Adipose tissue (tissue), 3 donors: ENCODE measurements around the gene B9D2. TPM values are rescaled to one million over a fixed set of nuclear protein-coding genes. Genes with fewer than 3 reads are reported as not detected.
"Not testable (repeated sequence)": the region's sequence is repeated elsewhere in the genome, so short reads cannot be mapped to it uniquely, and the experiment has no call there.

ENCODE experiments used
- H3K27ac ChIP-seq: one replicate; pipeline ENCODE4 v1.5.1; 2013; ENCODE audit warnings: low read depth, low read length
- WGBS, 3 donors: extraction: QIAGEN DNeasy Blood & Tissue Kit; methylation state at CpG; one replicate each; pipeline ENCODE4 v1.1.7; 2013; 5-methylcytosine and 5-hydroxymethylcytosine counted together
- polyA plus RNA-seq, 3 donors: library from polyadenylated mRNA; stranded (reverse); fragments of 200-250 nt; gene quantifications; one replicate each; pipeline ENCODE4 v1.2.3, GENCODE V29; 2013
- donor health status: healthy with polysubstance abuse.
- donor health status: Bipolar disorder and iron deficiency.
- donor health status: healthy.

B9D2 gene
- 1 to 10 TPM; 6.1 to 9.4 (median 6.4) TPM for polyA plus RNA-seq

DNA sequence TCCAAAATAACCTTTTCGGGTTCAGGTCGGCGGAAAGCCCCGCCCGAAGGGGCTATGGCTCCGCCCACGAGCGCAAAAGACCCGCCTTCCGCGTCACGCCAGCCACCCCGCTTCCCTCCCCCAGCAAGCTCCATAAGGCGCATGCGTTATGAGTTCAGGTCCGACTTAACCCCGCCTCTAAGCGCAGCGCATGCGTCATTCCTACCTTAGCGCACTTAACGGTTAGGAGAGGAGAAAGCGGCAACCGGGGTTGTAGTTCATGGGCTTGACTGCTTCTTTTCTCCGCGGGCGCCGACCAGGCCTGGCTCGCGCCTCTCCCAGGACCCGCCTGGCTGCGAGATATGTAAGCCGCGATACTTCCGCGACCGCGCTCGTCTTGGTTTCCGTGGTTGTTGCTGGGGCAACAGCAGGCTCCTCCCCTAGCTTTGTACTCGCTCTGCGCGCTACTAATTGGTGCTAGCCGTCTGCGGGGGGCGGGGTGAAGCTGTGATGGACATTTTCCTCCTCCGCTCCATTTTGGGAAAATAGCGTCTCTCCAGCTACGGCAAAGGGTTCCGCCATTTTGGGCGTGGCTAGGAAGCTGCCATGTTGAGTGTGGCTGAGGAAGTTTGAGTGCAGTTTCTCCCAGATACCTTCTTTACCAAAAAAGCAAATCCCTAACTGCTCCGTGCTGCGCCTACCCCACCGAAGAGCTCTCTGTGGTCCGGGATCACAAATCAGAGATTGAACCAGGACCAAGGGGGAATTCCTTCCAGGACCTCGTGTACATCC is at the start of gene B9D2:
TSS of gene B9D2 (minus strand) at position 397 of the 771 bp plus-strand sequence. CDS start 630 bp downstream, outside the sequence.
- peak within 1 kb of the TSS; percentile 77 for H3K27ac ChIP-seq
- 0 to 1% (median 0%) methylated on average over 56 of the region's 56 CpGs for WGBS, 3 donors

DNA sequence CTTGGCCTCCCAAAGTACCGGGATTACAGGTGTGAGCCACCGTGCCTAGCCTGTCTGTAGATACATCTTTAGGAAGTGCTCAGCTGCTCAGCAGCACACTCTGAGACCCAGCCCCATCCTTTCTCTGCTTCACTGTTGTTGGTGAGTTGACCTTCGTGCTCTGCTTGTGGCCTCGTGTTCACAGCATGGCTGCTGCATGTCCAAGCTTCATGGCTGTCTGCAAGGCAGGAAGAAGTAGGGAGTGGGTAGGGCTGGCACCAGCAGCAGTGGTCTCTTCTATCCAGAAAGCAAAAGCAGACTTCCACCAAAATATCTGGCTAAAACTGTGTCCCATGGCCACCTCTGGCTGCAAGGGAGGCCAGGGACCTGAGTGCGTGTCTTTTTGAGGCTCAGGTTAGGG is 49.0 kb upstream of the B9D2 start:
- WGBS, 3 donors, result 94 to 95% (median 95%) methylated on average over 5 of the region's 5 CpGs
- no peak overlapping the region for H3K27ac ChIP-seq

DNA sequence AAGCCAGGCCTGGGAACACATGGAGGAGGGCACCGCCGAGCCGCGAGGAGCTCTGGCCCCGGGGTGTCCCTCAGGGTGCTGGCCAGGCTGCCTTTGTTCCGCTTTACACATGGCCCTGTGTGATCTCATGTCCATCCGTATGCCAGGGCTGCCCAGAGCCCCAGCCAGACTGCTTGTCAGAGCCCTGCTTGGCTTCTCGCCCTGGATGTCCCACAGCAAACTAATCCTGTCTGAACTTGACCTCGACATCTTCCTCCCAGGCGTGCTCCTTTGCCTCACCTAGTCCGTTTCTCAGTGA is 48.0 kb upstream of the B9D2 start:
- 51 to 83% (median 73%) methylated on average over 11 of the region's 11 CpGs for WGBS, 3 donors
- H3K27ac ChIP-seq, result no peak overlapping the region

- no peak overlapping the region for H3K27ac ChIP-seq
- 66 to 70% (median 68%) methylated on average over 9 of the region's 9 CpGs for WGBS, 3 donors
Measured at GRCh38 chr19:41411100-41411967, 47.4 kb upstream of the B9D2 start.

DNA sequence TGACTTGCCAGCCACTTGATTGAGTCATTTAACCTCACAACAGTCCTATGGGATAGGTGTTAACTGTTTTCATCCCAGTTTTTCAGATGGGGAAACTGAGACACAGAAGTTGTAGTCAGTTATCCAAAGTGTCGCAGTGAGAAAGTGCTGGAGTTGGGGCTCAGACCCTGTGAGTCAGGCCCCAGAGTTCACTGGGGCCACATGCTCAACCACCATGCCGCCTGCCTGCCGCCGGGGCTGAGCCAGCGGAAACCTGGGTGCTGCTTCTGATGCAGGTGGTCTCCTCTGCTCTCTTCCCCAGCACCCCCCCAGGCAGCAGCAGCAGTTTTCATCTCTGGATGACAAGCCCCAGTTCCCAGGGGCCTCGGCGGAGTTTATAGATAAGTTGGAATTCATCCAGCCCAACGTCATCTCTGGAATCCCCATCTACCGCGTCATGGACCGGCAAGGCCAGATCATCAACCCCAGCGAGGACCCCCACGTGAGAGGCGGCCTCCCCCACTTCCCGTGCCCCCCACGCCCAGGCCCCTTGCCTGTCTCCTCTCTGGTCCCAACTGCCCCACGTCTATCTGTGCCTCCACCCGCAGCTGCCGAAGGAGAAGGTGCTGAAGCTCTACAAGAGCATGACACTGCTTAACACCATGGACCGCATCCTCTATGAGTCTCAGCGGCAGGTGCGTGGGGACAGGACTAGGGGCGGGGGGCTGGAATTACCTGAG is 46.5 kb upstream of the B9D2 start:
- 83 to 91% (median 90%) methylated on average over 21 to 23 of the region's 23 CpGs for WGBS, 3 donors
- H3K27ac ChIP-seq, result no peak overlapping the region

- H3K27ac ChIP-seq, result no peak overlapping the region
- 31 to 63% (median 58%) methylated on average over 4 of the region's 4 CpGs for WGBS, 3 donors
Measured at GRCh38 chr19:41409288-41409687, 45.3 kb upstream of the B9D2 start.

GRCh38 chr19:41408846-41409245 is 44.9 kb upstream of the B9D2 start:
- WGBS, 3 donors, result 75 to 83% (median 80%) methylated on average over 5 of the region's 5 CpGs
- H3K27ac ChIP-seq, result not testable (repeated sequence)

GRCh38 chr19:41408256-41408655 is 44.3 kb upstream of the B9D2 start:
- WGBS, 3 donors, result 62 to 81% (median 67%) methylated on average over 4 of the region's 4 CpGs
- H3K27ac ChIP-seq, result no peak overlapping the region

DNA sequence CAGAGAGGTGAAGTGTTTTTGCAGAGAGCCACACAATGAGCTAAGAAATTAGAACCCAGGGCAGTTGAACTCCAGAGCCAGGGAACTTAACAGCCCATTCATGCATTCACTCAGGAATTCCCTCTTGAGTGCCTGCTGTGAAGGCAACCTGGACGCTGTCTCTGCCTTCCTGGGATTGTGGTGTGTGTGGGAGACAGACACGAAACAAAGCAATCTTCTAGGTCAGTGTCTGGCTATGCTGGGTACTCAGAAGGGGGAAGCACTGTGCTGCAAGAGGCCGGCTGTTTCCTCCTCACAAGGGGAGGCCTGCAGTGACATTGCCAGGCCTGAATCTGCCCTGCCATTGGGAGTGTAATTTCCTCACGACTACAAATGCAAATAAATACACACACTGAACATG is 43.3 kb upstream of the B9D2 start:
- H3K27ac ChIP-seq, result no peak overlapping the region

DNA sequence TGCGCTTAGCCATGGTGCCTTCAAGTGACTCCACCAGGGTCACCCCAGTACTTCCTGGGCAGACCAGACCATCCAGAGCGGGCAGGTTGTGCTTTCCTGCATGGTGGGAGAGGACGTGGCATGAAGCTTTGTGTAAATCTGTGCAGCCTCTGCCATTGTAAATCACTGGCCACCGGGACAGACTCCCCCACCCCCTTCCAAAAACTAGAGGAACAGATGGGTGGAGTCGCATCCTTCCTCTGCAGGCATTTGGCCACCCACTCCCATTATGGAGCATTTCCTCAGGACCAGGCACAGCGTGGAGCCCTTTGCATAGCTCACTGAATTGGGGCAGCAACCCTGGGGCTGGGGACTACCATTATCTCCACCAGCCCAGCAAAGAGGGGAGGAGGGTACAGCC is 41.8 kb upstream of the B9D2 start:
- 56 to 84% (median 63%) methylated on average over 6 of the region's 6 CpGs for WGBS, 3 donors

More for the DNA sequence above, 43.3 kb upstream of the B9D2 start:
- 24 to 61% (median 30%) methylated on average over 4 of the region's 4 CpGs for WGBS, 3 donors

GRCh38 chr19:41403181-41403970 is 39.4 kb upstream of the B9D2 start:
- H3K27ac ChIP-seq, result no peak overlapping the region
- 50 to 70% (median 67%) methylated on average over 12 of the region's 12 CpGs for WGBS, 3 donors

More for the DNA sequence above, 41.8 kb upstream of the B9D2 start:
- no peak overlapping the region for H3K27ac ChIP-seq

DNA sequence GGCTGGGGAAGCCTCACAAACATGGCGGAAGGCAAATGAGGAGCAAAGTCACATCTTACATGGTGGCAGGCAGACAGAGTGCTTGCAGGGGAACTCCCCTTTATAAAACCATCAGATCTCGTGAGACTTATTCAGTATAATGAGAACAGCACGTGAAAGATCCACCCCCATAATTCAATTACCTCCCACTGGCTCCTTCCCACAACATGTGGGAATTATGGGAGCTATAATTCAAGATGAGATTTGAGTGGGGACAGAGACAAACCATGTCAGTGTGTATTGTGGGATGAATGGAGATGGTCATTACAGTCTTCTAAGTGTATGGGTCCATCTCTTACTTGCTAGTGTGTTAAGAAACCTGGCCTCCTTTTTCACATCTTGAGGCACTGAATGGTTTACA is 38.1 kb upstream of the B9D2 start:
- 65 to 90% (median 75%) methylated on average over 3 of the region's 3 CpGs for WGBS, 3 donors
- H3K27ac ChIP-seq, result no peak overlapping the region

DNA sequence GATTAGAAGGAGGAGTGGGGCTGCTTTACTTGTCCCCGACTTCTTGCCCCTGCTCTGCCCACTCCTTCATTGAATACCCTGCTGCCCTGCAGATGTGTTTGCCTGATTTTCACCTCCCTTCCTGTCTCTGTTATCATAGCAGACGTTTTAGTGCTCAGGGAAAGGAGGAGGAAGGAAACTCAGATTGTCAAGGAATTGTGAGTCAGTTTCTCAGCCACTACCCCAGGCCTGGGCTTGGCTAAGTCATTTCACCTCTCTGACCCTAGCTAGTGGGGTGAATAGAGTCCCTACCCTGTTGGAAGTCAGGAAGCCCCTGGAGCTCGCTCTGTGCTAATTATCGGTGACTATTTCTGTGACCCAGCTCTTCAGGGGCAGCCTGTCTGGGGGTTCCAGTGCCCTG is 37.5 kb upstream of the B9D2 start:
- WGBS, 3 donors, result 68 to 72% (median 68%) methylated on average over 4 of the region's 4 CpGs
- H3K27ac ChIP-seq, result no peak overlapping the region

- no peak overlapping the region for H3K27ac ChIP-seq
- WGBS, 3 donors, result 91 to 95% (median 91%) methylated on average over 2 of the region's 2 CpGs
Measured at GRCh38 chr19:41399525-41399924, 35.6 kb upstream of the B9D2 start.

DNA sequence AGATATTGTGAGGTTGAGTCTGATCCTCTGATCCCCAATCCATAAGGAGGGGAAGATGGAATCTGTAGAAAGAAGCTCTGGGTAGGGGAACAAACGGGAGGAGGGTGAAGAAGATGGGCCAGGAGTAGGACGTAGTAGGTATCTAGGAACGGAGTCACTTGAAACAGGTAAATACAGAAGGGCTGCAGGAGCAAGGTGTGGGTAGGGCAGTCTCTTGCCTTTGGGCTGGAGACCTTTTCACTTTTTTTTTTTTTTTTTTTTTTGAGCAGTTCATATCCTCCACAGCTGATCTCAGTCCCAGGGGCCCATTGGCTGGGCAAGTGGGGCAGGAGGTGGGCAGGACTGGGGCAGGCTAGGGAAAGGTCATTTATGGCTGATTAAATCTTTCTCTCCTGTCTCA is 35.1 kb upstream of the B9D2 start:
- 63 to 92% (median 84%) methylated on average over 3 of the region's 3 CpGs for WGBS, 3 donors

GRCh38 chr19:41398598-41398997 is 34.6 kb upstream of the B9D2 start:
- no peak overlapping the region for H3K27ac ChIP-seq
- 11 to 62% (median 51%) methylated on average over 3 of the region's 3 CpGs for WGBS, 3 donors

More for the DNA sequence above, 35.1 kb upstream of the B9D2 start:
- no peak overlapping the region for H3K27ac ChIP-seq

GRCh38 chr19:41398050-41398418 is 34.1 kb upstream of the B9D2 start:
- 0 to 1% (median 0%) methylated on average over 5 of the region's 5 CpGs for WGBS, 3 donors
- no peak overlapping the region for H3K27ac ChIP-seq
